IMR-90 (cell line): ENCODE results near the gene SAAL1. TPM values are rescaled to one million over a fixed set of nuclear protein-coding genes. Genes with fewer than 3 reads are reported as not detected.

Experiments used
- ATAC-seq: fragments of 200-7000 bp; cut with Tn5 transposase; 2 replicates; pipeline ENCODE4 v1.9.1; 2020; ENCODE audit warnings: low read depth, mild to moderate bottlenecking, moderate library complexity
- BruUV-seq: library from RNA; stranded (reverse); fragments of 400-500 nt; replicated peaks from 2 replicates; lab custom pipeline; 2021; lab: Mats Ljungman, UMichigan
- CTCF ChIA-PET: fragments of 300-600 bp; formaldehyde crosslinking; extraction: SDS; loops from one replicate; lab custom pipeline; 2021; ENCODE audit warnings: antibody characterized with exemption; lab: Yijun Ruan, JAX
- POLR2A ChIA-PET: fragments of 300-600 bp; sonication (Branson Sonifier 250); formaldehyde crosslinking; loops from one replicate; lab custom pipeline; 2022; ENCODE audit warnings: antibody characterized with exemption; ENCODE audit not compliant: unreplicated experiment; lab: Charles Lee
- DNase-seq: peaks from one replicate; pipeline ENCODE4 v3.0.0; 2013
- H2AFZ ChIP-seq: replicated peaks from 2 replicates; pipeline ENCODE3; 2013; ENCODE audit warnings: low read length, mild to moderate bottlenecking; ENCODE audit not compliant: poor library complexity
- H2AK5ac ChIP-seq: 2 replicates; pipeline ENCODE4 v1.6.1; 2013; ENCODE audit warnings: low read depth, low read length, inconsistent platforms
- H2AK9ac ChIP-seq: replicated peaks from 2 replicates; pipeline ENCODE3; 2013; ENCODE audit warnings: mild to moderate bottlenecking, low read depth, low read length, moderate library complexity; ENCODE audit not compliant: poor library complexity
- H2BK120ac ChIP-seq: 2 replicates; pipeline ENCODE4 v1.6.1; 2013; ENCODE audit warnings: low read depth, low read length, inconsistent platforms
- H2BK15ac ChIP-seq: 3 replicates; pipeline ENCODE4 v1.6.1; 2013; ENCODE audit warnings: low read depth, low read length, inconsistent platforms
- H2BK20ac ChIP-seq: 2 replicates; pipeline ENCODE4 v1.6.1; 2013; ENCODE audit warnings: low read depth, mild to moderate bottlenecking, inconsistent platforms, low read length, moderate library complexity
- H2BK5ac ChIP-seq: 2 replicates; pipeline ENCODE4 v1.6.1; 2013; ENCODE audit warnings: mild to moderate bottlenecking, low read depth, low read length, inconsistent platforms; ENCODE audit not compliant: poor library complexity, severe bottlenecking
- H3K14ac ChIP-seq: replicated peaks from 2 replicates; pipeline ENCODE4 v1.6.1; 2013; ENCODE audit warnings: low read depth, low read length, inconsistent platforms
- H3K18ac ChIP-seq: 2 replicates; pipeline ENCODE4 v1.6.1; 2013; ENCODE audit warnings: low read depth, low read length, control low read depth
- H3K23ac ChIP-seq: 2 replicates; pipeline ENCODE4 v1.6.1; 2013; ENCODE audit warnings: low read depth, low read length, inconsistent platforms
- H3K27ac ChIP-seq: 2 replicates; pipeline ENCODE4 v1.5.1; 2013; ENCODE audit warnings: mild to moderate bottlenecking, control low read depth, low read length; ENCODE audit not compliant: insufficient read depth
- H3K27me3 ChIP-seq: 2 replicates; pipeline ENCODE4 v1.6.1; 2013; ENCODE audit warnings: low read length; ENCODE audit not compliant: control insufficient read depth, insufficient read depth
- H3K36me3 ChIP-seq: 2 replicates; pipeline ENCODE4 v1.6.1; 2013; ENCODE audit warnings: low read length, mixed read lengths; ENCODE audit not compliant: control insufficient read depth, insufficient read depth
- H3K4ac ChIP-seq: 2 replicates; pipeline ENCODE4 v1.6.1; 2013; ENCODE audit warnings: low read depth, low read length, inconsistent platforms
- H3K4me1 ChIP-seq: 2 replicates; pipeline ENCODE4 v1.6.1; 2013; ENCODE audit warnings: low read length, mixed read lengths; ENCODE audit not compliant: control insufficient read depth, insufficient read depth
- H3K4me2 ChIP-seq: 2 replicates; pipeline ENCODE4 v1.6.1; 2013; ENCODE audit warnings: low read depth, mild to moderate bottlenecking, control low read depth, low read length, moderate library complexity
- H3K4me3 ChIP-seq: 2 replicates; pipeline ENCODE4 v1.5.1; 2013; ENCODE audit warnings: low read depth, mild to moderate bottlenecking, control low read depth, low read length, moderate library complexity; ENCODE audit not compliant: insufficient read depth
- H3K56ac ChIP-seq: 2 replicates; pipeline ENCODE4 v1.6.1; 2013; ENCODE audit warnings: low read length, inconsistent platforms; ENCODE audit not compliant: insufficient read depth; ENCODE audit errors: extremely low read depth
- H3K79me1 ChIP-seq, 2 experiments: 2 replicates each; pipeline ENCODE4 v1.6.1; 2013; ENCODE audit warnings: low read length in 2 of 2, inconsistent platforms in 1 of 2, low read depth in 1 of 2
- H3K9ac ChIP-seq: 2 replicates; pipeline ENCODE4 v1.6.1; 2013; ENCODE audit warnings: low read depth, low read length, control low read depth
- H3K9me1 ChIP-seq: 2 replicates; pipeline ENCODE4 v1.6.1; 2013; ENCODE audit warnings: low read length, inconsistent platforms; ENCODE audit not compliant: insufficient read depth
- H3K9me3 ChIP-seq: 2 replicates; pipeline ENCODE4 v1.6.1; 2013; ENCODE audit warnings: low read length; ENCODE audit not compliant: control insufficient read depth, insufficient read depth
- H4K20me1 ChIP-seq: 2 replicates; pipeline ENCODE4 v1.6.1; 2013; ENCODE audit warnings: low read length, inconsistent platforms; ENCODE audit not compliant: insufficient read depth
- H4K5ac ChIP-seq: 2 replicates; pipeline ENCODE4 v1.6.1; 2013; ENCODE audit warnings: mild to moderate bottlenecking, low read depth, low read length, control low read depth
- H4K8ac ChIP-seq, 2 experiments: 2 replicates each; pipeline ENCODE4 v1.6.1; 2013; ENCODE audit warnings: low read depth in 2 of 2, low read length in 2 of 2, control low read depth in 1 of 2, inconsistent platforms in 1 of 2
- H4K91ac ChIP-seq: 2 replicates; pipeline ENCODE4 v1.6.1; 2013; ENCODE audit warnings: low read depth, low read length, inconsistent platforms; ENCODE audit not compliant: insufficient read depth
- BHLHE40 ChIP-seq: fragments of 150-350 bp; IDR thresholded peaks from 2 replicates; pipeline ENCODE4 v1.6.1; 2016; ENCODE audit warnings: mild to moderate bottlenecking, low read depth, low read length
- ELK1 ChIP-seq: fragments of 150-350 bp; IDR thresholded peaks from 2 replicates; pipeline ENCODE4 v1.6.1; 2016; ENCODE audit warnings: low read depth, mild to moderate bottlenecking, low read length, moderate library complexity, borderline replicate concordance
- FOS ChIP-seq: fragments of 150-350 bp; IDR thresholded peaks from 2 replicates; pipeline ENCODE4 v1.6.1; 2016; ENCODE audit warnings: low read depth, low read length
- MAFK ChIP-seq: IDR thresholded peaks from 2 replicates; pipeline ENCODE4 v1.6.1; 2012; ENCODE audit warnings: low read depth, low read length, improper control_type of control experiment
- MAZ ChIP-seq: IDR thresholded peaks from 2 replicates; pipeline ENCODE4 v1.6.1; 2012; ENCODE audit warnings: low read depth, mild to moderate bottlenecking, low read length, improper control_type of control experiment, moderate library complexity, borderline replicate concordance
- MXI1 ChIP-seq: IDR thresholded peaks from 2 replicates; pipeline ENCODE4 v1.6.1; 2012; ENCODE audit warnings: low read depth, mild to moderate bottlenecking, low read length, moderate library complexity, borderline replicate concordance
- NFE2L2 ChIP-seq: fragments of 150-350 bp; IDR thresholded peaks from 2 replicates; pipeline ENCODE4 v1.6.1; 2016; ENCODE audit warnings: low read depth, mild to moderate bottlenecking, low read length
- POLR2A ChIP-seq: IDR thresholded peaks from 2 replicates; pipeline ENCODE4 v1.6.1; 2012; ENCODE audit warnings: mild to moderate bottlenecking, low read depth, low read length
- RAD21 ChIP-seq: IDR thresholded peaks from 2 replicates; pipeline ENCODE4 v1.6.1; 2012; ENCODE audit warnings: low read length, improper control_type of control experiment
- RCOR1 ChIP-seq: IDR thresholded peaks from 2 replicates; pipeline ENCODE4 v1.6.1; 2012; ENCODE audit warnings: mild to moderate bottlenecking, low read length, improper control_type of control experiment; ENCODE audit not compliant: insufficient replicate concordance
- RFX5 ChIP-seq: IDR thresholded peaks from 2 replicates; pipeline ENCODE4 v1.8.0; 2012; ENCODE audit warnings: low read depth, mild to moderate bottlenecking, low read length, moderate library complexity
- SMC3 ChIP-seq: fragments of 150-350 bp; IDR thresholded peaks from 2 replicates; pipeline ENCODE4 v1.6.1; 2016; ENCODE audit warnings: low read depth, mild to moderate bottlenecking, antibody characterized with exemption, low read length, moderate library complexity
- USF2 ChIP-seq: fragments of 150-350 bp; IDR thresholded peaks from 2 replicates; pipeline ENCODE4 v1.6.1; 2017; ENCODE audit warnings: mild to moderate bottlenecking, antibody characterized with exemption, low read length, low read depth
- WGBS, 2 experiments: methylation state at CpG; one replicate each; pipeline versions ENCODE4 v1.1.5 to v1.1.7; 2013; ENCODE audit warnings: missing lambda C conversion rate in 2 of 2; ENCODE audit not compliant: insufficient read length in 1 of 2; ENCODE audit errors: extremely low coverage in 2 of 2; 5-methylcytosine and 5-hydroxymethylcytosine counted together
- dilution Hi-C: fragments of 300-500 bp; cut with HindIII; formaldehyde crosslinking; loops from one replicate; pipeline ENCODE4 v1.14.3; 2018; ENCODE audit warnings: low sequenced_read_pairs; ENCODE audit not compliant: unreplicated experiment
- in situ Hi-C: fragments of 300-500 bp; cut with MboI; formaldehyde crosslinking; loops from 3 replicates; pipeline ENCODE4 v1.14.3; 2019; ENCODE audit warnings: low sequenced_read_pairs, inconsistent platforms, mixed read lengths
- intact Hi-C: fragments of 100-400 bp; cut with micrococcal nuclease; formaldehyde crosslinking; loops from 2 replicates; pipeline ENCODE4 v1.10.0; 2022
- polyA plus RNA-seq, 3 experiments: library from polyadenylated mRNA; depleted of rRNA; stranded (reverse); fragments of >200 nt; gene quantifications; 2 replicates each; pipeline ENCODE4 v1.2.3, GENCODE V29; 2012; ENCODE audit warnings: low replicate concordance in 1 of 3
- total RNA-seq: library from RNA; depleted of rRNA; stranded (reverse); fragments of >200 nt; gene quantifications from 2 replicates; pipeline ENCODE4 v1.2.3, GENCODE V29; 2012

The SAAL1 gene
- total and polyA plus RNA-seq, 2 of the 4 experiments (the other 2 are of a cell fraction), result 12.5 to 12.8 TPM

GRCh38 chr11:18105086-18105801 lies 638 bp downstream of the SAAL1 start (continued):
- no peak for TF ChIP-seq RFX5
- TF ChIP-seq BHLHE40, result no peak

GRCh38 chr11:18100926-18101656 lies 4.8 kb downstream of the SAAL1 start:
- CTCF ChIA-PET, result no interaction called here
- H3K4ac ChIP-seq, result no peak overlapping the region
- no peak overlapping the region for H3K14ac ChIP-seq
- no peak overlapping the region for H2BK120ac ChIP-seq
- H3K79me1 ChIP-seq, result peaks cover 18 to 22% of the 10 kb centered on the region in 2 experiments
- H3K4me1 ChIP-seq, result 0 out of 2 replicates have a peak, but pooled peaks cover 2% of the 10 kb centered on the region
- H3K56ac ChIP-seq, result no peak overlapping the region
- H3K27ac ChIP-seq, result no peak overlapping the region
- no peak overlapping the region for H2BK15ac ChIP-seq
- H4K8ac ChIP-seq, result no peak overlapping the region
- no peak overlapping the region for H3K4me2 ChIP-seq
- no peaks in the 10 kb centered on the region; the same call in 1 of the 2 replicates for H3K9me1 ChIP-seq
- H3K27me3 ChIP-seq, result no peaks in the 10 kb centered on the region
- ATAC-seq (no peak), DNase-seq (no peak)
- H2AFZ ChIP-seq, result no peak overlapping the region
- H4K5ac ChIP-seq, result no peak overlapping the region
- no peak overlapping the region for H3K4me3 ChIP-seq
- H3K9ac ChIP-seq, result no peak overlapping the region
- in situ Hi-C loops (no loop called here), intact Hi-C loops (loop anchor here (10.0 kb wide), 1 partner anchor 366 kb away; the partner anchor contains the start of gene KCNC1), dilution Hi-C loops (no loop called here)
- no peak overlapping the region for H2AK5ac ChIP-seq
- H2AK9ac ChIP-seq, result no peak overlapping the region
- WGBS, 2 experiments, result no CpG with 5 or more reads among the region's 6 CpGs
- peaks cover 14% of the 10 kb centered on the region for H3K36me3 ChIP-seq
- no peaks in the 10 kb centered on the region for H4K20me1 ChIP-seq
- H3K23ac ChIP-seq, result no peak overlapping the region
- no peak overlapping the region for H2BK5ac ChIP-seq
- BruUV-seq, result no TSS peak
- no peaks in the 10 kb centered on the region for H3K9me3 ChIP-seq
- POLR2A ChIA-PET, result no interaction called here
- H2BK20ac ChIP-seq, result no peak overlapping the region
- H3K18ac ChIP-seq, result no peak overlapping the region
- H4K91ac ChIP-seq, result no peak overlapping the region
- TF ChIP-seq MAFK, result no peak
- TF ChIP-seq BHLHE40, result no peak
- TF ChIP-seq RCOR1, result no peak
- no peak for TF ChIP-seq FOS
- TF ChIP-seq POLR2A, result no peak
- no peak for TF ChIP-seq MXI1
- no peak for TF ChIP-seq RFX5
- TF ChIP-seq USF2, result no peak
- no peak for TF ChIP-seq SMC3
- TF ChIP-seq RAD21, result no peak
- TF ChIP-seq MAZ, result no peak
- no peak for TF ChIP-seq ELK1
- no peak for TF ChIP-seq NFE2L2
